ENCODE results near the gene C1orf94.

C1orf94 gene

GRCh38 chr1:34153246-34153645 lies 23.5 kb upstream of the C1orf94 start:
- no peak for DNase-seq (ENCODE audit: low read depth)
- TF ChIP-seq CTCF (IDR thresholded peaks at IDR 0.05; ENCODE audit: low read length, missing control alignments): no peak
- H3K4me3 ChIP-seq (replicated peaks; ENCODE audit: low read depth, low read length): no peak overlapping the region

- DNase-seq (ENCODE audit: low read depth): no peak
- TF ChIP-seq CTCF (IDR thresholded peaks at IDR 0.05; ENCODE audit: low read length, missing control alignments): no peak
- H3K4me3 ChIP-seq (replicated peaks; ENCODE audit: low read depth, low read length): no peak overlapping the region
Measured at GRCh38 chr1:34155860-34156259, 20.8 kb upstream of the C1orf94 start.

- no peak overlapping the region for H3K4me3 ChIP-seq (replicated peaks; ENCODE audit: low read depth, low read length)
Measured at GRCh38 chr1:34156739-34157138, 20.0 kb upstream of the C1orf94 start.

GRCh38 chr1:34162852-34163766 lies 13.6 kb upstream of the C1orf94 start:
- peak; percentile 53 for DNase-seq (ENCODE audit: low read depth)
- peak overlapping the region; percentile 12 for H3K4me3 ChIP-seq (replicated peaks; ENCODE audit: low read depth, low read length)
- TF ChIP-seq CTCF (IDR thresholded peaks at IDR 0.05; ENCODE audit: low read length, missing control alignments): peak; percentile 39

More at GRCh38 chr1:34156739-34157138, 20.0 kb upstream of the C1orf94 start:
- TF ChIP-seq CTCF (IDR thresholded peaks at IDR 0.05; ENCODE audit: low read length, missing control alignments): no peak
- no peak for DNase-seq (ENCODE audit: low read depth)

- TF ChIP-seq CTCF (IDR thresholded peaks at IDR 0.05; ENCODE audit: low read length, missing control alignments): no peak
- H3K4me3 ChIP-seq (replicated peaks; ENCODE audit: low read depth, low read length): peak overlapping the region; percentile 12
- DNase-seq (ENCODE audit: low read depth): no peak
Measured at GRCh38 chr1:34163792-34164731, 12.6 kb upstream of the C1orf94 start.

- DNase-seq (ENCODE audit: low read depth): peak; percentile 22
- no peak within 1 kb of the TSS for H3K4me3 ChIP-seq (replicated peaks; ENCODE audit: low read depth, low read length)
- TF ChIP-seq CTCF (IDR thresholded peaks at IDR 0.05; ENCODE audit: low read length, missing control alignments): no peak
Measured at GRCh38 chr1:34164771-34165391, 11.8 kb upstream of the C1orf94 start, which contains the start of gene CSMD2. Gene CSMD2, minus strand, starts transcription at chr1:34165230. Its CDS starts 133 bp downstream, at chr1:34165097.

All from fibroblast of pulmonary artery (primary cell).